HUDEP-2 (cell line): ENCODE measurements around the gene PXN.

ENCODE experiments used
- DNase-seq, 76 experiments: peaks; one replicate each; lab custom pipeline; 2025; ENCODE audit not compliant: unreplicated experiment in 76 of 76; lab: John Stamatoyannopoulos, UW

Gene PXN

DNA sequence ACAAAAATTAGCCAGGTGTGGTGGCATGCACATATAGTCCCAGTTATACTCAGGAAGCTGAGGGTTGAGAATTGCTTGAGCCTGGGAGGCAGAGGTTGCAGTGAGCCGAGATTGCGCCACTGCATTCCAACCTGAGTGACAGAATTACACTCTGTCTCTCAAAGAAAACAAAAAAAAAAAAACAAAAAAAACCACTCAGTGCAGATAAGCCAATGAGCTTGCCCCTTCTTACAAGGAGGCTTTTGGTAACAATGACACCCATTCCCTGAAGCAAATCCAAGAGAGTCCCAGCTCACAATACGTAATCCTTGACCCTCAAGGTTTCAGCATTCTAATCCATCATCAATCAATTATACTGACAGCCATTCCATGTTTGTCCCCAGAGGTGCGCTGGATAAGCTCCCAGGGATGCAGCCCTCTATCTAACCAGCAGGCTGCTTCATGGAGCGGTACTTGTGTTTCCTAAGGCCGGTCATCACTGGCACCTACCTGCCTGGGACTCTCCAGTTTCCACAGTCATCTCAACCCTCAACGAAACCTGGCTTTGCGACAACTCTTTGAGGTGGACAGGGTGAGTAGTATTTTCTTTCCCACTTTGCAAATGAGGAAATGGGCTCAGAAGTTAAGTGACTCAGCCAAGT, 83.4 kb downstream of the PXN start:
- DNase-seq = no peak

DNA sequence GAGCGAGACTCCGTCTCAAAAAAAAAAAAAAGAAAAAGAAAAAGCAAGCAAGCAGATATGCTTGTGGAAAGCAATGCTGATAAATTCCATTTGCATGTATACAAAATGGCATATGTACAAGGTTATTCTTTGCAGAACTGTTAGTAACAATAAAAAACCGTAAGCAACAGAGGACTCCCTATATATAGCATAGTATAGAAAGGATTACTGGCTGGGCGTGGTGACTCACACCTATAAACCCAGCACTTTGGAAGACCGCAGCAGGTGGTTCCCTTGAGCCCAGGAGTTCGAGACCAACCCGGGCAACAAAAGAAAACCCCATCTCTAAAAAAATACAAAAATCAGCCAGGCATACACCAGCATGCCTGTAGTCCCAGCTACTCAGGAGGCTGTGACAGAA, 84.6 kb downstream of the PXN start:
- no peak for DNase-seq

- DNase-seq = no peak
Observed at GRCh38 chr12:120175537-120175936, 90.0 kb downstream of the PXN start.

GRCh38 chr12:120175062-120175461, 90.5 kb downstream of the PXN start:
- no peak for DNase-seq

DNA sequence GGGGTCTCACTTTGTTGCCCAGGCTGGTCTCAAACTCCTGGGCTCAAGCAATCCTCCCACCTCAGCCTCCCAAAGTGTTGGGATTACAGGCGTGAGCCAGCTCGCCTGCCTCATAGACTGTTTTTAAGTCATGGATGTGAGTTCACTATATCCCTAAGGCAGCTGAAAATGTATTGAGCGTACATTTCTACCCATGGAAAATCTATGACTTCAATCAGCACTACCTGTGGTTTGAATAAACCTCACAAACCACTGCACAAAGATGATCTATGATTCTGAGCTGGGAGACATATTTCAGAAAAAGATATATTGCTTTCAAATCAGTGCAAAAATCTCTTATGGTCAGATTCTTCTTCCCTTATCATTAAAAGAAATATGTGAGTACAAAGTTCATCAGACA, 93.5 kb downstream of the PXN start:
- no peak for DNase-seq

DNA sequence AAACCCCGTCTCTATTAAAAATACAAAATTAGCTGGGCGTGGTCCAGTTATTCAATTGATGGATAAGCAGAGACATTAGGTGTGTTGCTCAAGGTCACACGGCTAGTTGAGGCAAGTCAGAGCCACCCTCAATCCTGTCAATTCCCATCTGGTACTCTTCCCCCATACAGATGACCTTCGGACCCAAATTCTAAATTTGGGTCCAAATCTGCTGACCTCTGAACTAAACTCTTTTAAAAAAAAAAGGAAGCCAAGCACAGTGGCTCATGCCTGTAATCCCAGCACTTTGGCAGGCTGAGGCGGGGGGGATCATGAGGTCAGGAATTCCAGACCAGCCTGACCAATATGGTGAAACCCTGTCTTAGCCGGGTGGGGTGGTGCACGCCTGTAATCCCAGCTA, 94.9 kb downstream of the PXN start:
- no peak for DNase-seq

GRCh38 chr12:120169946-120170345, 95.6 kb downstream of the PXN start:
- no peak for DNase-seq

DNA sequence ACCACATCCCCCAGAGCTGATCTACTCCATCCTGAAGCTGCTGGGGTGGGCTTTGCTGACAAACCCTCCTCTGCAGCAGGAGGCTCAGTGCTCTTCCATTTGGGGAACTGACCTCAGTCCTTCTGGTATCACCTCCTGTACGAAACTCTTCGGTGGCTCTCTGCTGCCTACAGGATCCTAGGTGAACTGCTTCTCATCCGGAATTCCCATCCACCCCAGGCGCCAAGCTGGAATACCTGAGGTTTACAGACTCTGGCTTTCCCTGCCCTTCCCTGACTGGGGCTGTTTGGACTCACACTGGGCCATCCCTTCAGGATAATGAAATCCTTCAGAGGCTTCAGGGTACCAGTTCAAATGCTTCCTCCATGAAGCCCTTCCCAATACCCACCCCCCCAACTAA, 97.2 kb downstream of the PXN start:
- DNase-seq = no peak

DNA sequence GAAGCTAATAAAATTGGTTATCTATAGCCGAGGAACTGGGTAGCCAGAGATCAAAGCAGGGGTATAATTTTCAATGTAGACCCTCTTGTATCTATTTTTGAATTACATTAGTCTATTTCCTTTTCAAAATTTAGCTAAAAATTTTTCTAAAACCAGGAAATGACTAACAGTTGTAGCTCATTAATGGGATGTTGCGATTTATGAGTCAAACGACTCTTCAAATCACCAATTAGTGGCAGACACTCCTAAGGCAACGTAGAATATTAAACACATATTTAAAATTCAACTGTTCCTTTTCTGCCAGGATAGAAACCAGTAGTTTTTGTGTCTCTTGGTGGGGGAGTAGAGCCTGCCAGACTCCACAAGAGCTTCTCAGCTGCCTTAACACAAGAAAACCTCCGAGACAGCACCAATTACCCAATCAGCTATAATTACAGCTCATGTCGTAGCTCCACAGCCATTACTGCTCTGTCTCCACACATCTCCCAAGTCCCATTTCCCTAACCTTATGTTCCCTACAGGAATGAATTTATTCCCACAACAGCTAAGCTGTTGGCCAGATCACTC, 97.9 kb downstream of the PXN start:
- DNase-seq = no peak

DNA sequence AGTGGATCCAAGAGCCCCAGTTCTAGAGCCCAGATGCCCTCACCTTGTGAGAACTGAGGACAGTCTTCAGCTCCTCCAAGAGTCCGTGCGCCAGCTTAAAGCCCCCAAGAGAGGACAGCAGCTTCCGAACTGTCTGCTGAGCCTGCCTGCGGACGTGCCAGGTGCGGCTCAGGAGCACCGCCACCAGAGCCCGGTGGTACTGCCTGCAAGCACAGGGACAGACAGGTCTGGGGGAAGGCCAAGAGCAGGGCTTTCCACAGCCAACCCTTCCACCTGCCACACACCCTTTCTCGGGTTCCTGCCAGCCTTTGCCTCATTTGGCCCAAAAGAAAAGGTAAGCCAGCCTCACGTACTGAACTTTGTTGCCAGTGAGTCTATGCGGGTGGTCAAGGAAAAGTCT, 101.2 kb downstream of the PXN start:
- DNase-seq = no peak

DNA sequence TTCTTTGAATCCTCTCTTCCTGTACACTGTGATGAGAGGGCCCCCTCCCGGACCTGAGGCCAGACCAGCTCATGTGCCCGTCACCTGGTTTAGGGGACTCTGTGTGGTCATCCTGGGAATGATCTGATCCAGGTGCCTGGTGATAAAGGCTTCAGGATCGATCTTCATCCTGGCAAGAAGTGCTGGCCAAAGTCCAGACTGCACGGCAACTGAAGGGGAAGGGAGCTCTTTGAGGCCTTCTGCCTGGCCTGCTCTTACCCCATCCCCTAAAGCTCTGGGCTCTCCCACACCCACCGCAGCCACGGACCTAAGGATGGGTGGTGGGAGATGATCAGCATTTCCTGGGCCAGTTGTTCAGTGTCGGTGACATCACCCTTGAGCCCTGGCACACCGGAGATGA, 102.8 kb downstream of the PXN start:
- DNase-seq = no peak

- DNase-seq = no peak
Observed at GRCh38 chr12:120161852-120162251, 103.7 kb downstream of the PXN start.
